Smooth muscle cell (in vitro differentiated cells): Measurements from ENCODE around the gene VOPP1. TPM values are rescaled to one million over a fixed set of nuclear protein-coding genes. Genes with fewer than 3 reads are reported as not detected.
"Not testable (repeated sequence)": the region's sequence is repeated elsewhere in the genome, so short reads cannot be mapped to it uniquely, and the experiment has no call there.

Source experiments
- DNase-seq: peaks from one replicate; lab custom pipeline; 2025; ENCODE audit not compliant: unreplicated experiment; lab: John Stamatoyannopoulos, UW
- H2AFZ ChIP-seq: fragments of 200-600 bp; sonication (generic); 2 replicates; pipeline ENCODE4 v1.6.0; 2016; ENCODE audit warnings: antibody characterized with exemption, low read depth, mild to moderate bottlenecking
- H3F3A ChIP-seq: fragments of 200-600 bp; sonication (generic); 2 replicates; pipeline ENCODE4 v1.6.0; 2017; ENCODE audit warnings: antibody characterized with exemption, low read depth
- H3K27ac ChIP-seq: fragments of 200-600 bp; sonication (generic); 2 replicates; pipeline ENCODE4 v1.5.1; 2016; ENCODE audit warnings: low read depth, mild to moderate bottlenecking
- H3K27me3 ChIP-seq: fragments of 200-600 bp; sonication (generic); 2 replicates; pipeline ENCODE4 v1.6.1; 2016; ENCODE audit warnings: low read depth, mild to moderate bottlenecking
- H3K36me3 ChIP-seq: fragments of 200-600 bp; sonication (generic); 2 replicates; pipeline ENCODE4 v1.5.1; 2016; ENCODE audit warnings: low read depth
- H3K4me1 ChIP-seq: fragments of 200-600 bp; sonication (generic); 2 replicates; pipeline ENCODE4 v1.5.1; 2016; ENCODE audit warnings: low read depth
- H3K4me2 ChIP-seq: fragments of 200-600 bp; sonication (generic); 2 replicates; pipeline ENCODE4 v1.6.0; 2016; ENCODE audit warnings: mild to moderate bottlenecking
- H3K4me3 ChIP-seq: fragments of 200-600 bp; sonication (generic); 2 replicates; pipeline ENCODE4 v1.5.1; 2016; ENCODE audit warnings: mild to moderate bottlenecking
- H3K79me2 ChIP-seq: fragments of 200-600 bp; sonication (generic); 2 replicates; pipeline ENCODE4 v1.6.0; 2016; ENCODE audit warnings: low read depth, mild to moderate bottlenecking
- H3K9ac ChIP-seq: fragments of 200-600 bp; sonication (generic); 2 replicates; pipeline ENCODE4 v1.6.0; 2016; ENCODE audit warnings: low read depth
- H3K9me3 ChIP-seq: fragments of 200-600 bp; sonication (generic); replicated peaks from 2 replicates; pipeline ENCODE4 v1.5.1; 2016; ENCODE audit warnings: low read depth
- H4K20me1 ChIP-seq: fragments of 200-600 bp; sonication (generic); 2 replicates; pipeline ENCODE4 v1.6.0; 2016; ENCODE audit warnings: low read depth
- CTCF ChIP-seq: fragments of 200-600 bp; sonication (generic); IDR thresholded peaks from 2 replicates; pipeline ENCODE4 v1.5.1; 2017; ENCODE audit warnings: borderline replicate concordance, mild to moderate bottlenecking, antibody characterized with exemption; ENCODE audit not compliant: insufficient read depth, poor library complexity, severe bottlenecking
- WGBS: methylation state at CpG from one replicate; pipeline ENCODE4 v1.1.7; 2016; ENCODE audit warnings: low lambda C conversion rate; 5-methylcytosine and 5-hydroxymethylcytosine counted together
- polyA plus RNA-seq: library from polyadenylated mRNA; unstranded; fragments of >200 nt; fragmentation: Nextera tagmentation; extraction: Ambion mirVana; gene quantifications from 2 replicates; pipeline ENCODE4 v1.2.1, GENCODE V29; 2016
- total RNA-seq: library from RNA; depleted of rRNA; stranded (reverse); fragments of >200 nt; gene quantifications from 2 replicates; pipeline ENCODE4 v1.2.3, GENCODE V29; 2014

VOPP1 gene
- total and polyA plus RNA-seq, 2 experiments from 2014 or later = 18.3 to 26.6 TPM

GRCh38 chr7:55512635-55513191 lies 59.6 kb downstream of the VOPP1 start:
- Histone ChIP-seq H3K9me3 (no peaks in the 10 kb centered on the region), H3K79me2 (no peaks in the 10 kb centered on the region), H3K27me3 (no peaks in the 10 kb centered on the region), H3F3A (no peaks in the 10 kb centered on the region), H3K4me3 (no peak overlapping the region), H3K4me2 (no peak overlapping the region), H2AFZ (no peak overlapping the region), H3K27ac (no peak overlapping the region), H3K4me1 (no peaks in the 10 kb centered on the region), H3K9ac (no peak overlapping the region), H3K36me3 (no peaks in the 10 kb centered on the region), H4K20me1 (no peaks in the 10 kb centered on the region)
- no peak for DNase-seq
- 94% methylated on average over 10 of the region's 10 CpGs for WGBS
- no peak for TF ChIP-seq CTCF

GRCh38 chr7:55510621-55511020 lies 61.7 kb downstream of the VOPP1 start:
- no peak for TF ChIP-seq CTCF
- Histone ChIP-seq H3K36me3 (no peaks in the 10 kb centered on the region), H3K9me3 (no peaks in the 10 kb centered on the region), H3K4me3 (no peak overlapping the region), H3K4me1 (no peaks in the 10 kb centered on the region), H3K27me3 (no peaks in the 10 kb centered on the region), H3K9ac (no peak overlapping the region), H3F3A (no peaks in the 10 kb centered on the region), H3K27ac (no peak overlapping the region), H3K4me2 (no peak overlapping the region), H3K79me2 (no peaks in the 10 kb centered on the region), H2AFZ (no peak overlapping the region), H4K20me1 (no peaks in the 10 kb centered on the region)
- WGBS = 94% methylated on average over 3 of the region's 3 CpGs
- DNase-seq = no peak

GRCh38 chr7:55510206-55510605 lies 62.1 kb downstream of the VOPP1 start:
- H2AFZ ChIP-seq, H3K27me3 ChIP-seq, H3K79me2 ChIP-seq, H3K36me3 ChIP-seq, H4K20me1 ChIP-seq, H3K9ac ChIP-seq, H3K4me3 ChIP-seq, DNase-seq, H3K27ac ChIP-seq, H3K9me3 ChIP-seq, H3K4me2 ChIP-seq, H3F3A ChIP-seq, H3K4me1 ChIP-seq: not testable (repeated sequence)
- 33% methylated on average over 1 of the region's 1 CpG for WGBS

- Histone ChIP-seq H2AFZ (no peak overlapping the region), H3K4me1 (no peaks in the 10 kb centered on the region), H3K27ac (no peak overlapping the region), H3K79me2 (no peaks in the 10 kb centered on the region), H3K9me3 (no peaks in the 10 kb centered on the region), H3K4me3 (no peak overlapping the region), H3K4me2 (no peak overlapping the region), H4K20me1 (peaks cover 2% of the 10 kb centered on the region), H3K9ac (no peak overlapping the region), H3K36me3 (no peaks in the 10 kb centered on the region), H3F3A (no peaks in the 10 kb centered on the region), H3K27me3 (no peaks in the 10 kb centered on the region)
- no peak for TF ChIP-seq CTCF
- no peak for DNase-seq
- WGBS = 60% methylated on average over 1 of the region's 1 CpG
Observed at GRCh38 chr7:55509322-55509721, 63.0 kb downstream of the VOPP1 start.
